ENCODE data around the gene FIS1.
"Not testable (repeated sequence)": the region's sequence is repeated elsewhere in the genome, so short reads cannot be mapped to it uniquely, and the experiment has no call there.

Gene FIS1

DNA sequence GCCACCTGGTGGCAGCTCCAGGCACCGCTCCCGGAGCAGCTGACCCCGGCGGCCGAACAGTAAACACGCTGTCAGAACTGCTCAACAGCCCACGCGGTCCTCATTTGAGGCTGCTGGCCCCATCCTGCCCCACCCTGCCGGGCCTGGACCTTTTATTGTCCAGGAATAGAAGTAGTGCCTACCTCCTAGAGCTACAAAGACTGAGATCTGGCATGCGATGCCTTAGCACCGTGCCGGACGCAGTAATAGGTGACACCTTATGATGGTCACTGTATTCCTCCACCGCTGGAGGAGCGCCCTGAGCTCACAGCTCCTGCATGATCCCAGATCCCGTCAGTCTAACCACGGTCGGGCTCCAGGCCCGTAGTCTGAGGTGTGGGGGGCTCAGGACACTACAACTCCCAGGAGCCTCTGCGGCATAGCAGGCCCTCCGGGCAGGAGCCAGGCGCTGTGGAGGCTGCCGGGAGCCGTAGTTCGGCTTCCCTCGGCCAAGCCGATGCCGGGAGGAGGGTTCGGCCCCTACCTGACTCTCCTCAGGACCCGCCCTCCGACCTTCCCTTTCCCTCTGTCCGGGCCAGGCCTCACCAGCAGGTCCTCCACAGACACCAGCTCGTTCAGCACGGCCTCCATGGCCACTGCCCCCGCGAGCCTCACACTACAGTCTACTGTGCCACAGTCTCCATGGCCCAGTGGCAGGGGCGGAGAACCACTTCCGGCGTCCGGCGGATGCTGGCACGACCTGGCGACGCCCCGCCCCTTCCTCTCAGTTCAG is at the start of gene FIS1:
FIS1 (minus strand) TSS at position 707 of the 772 bp plus-strand sequence; CDS start at position 630, 77 bp downstream.
- TF ChIP-seq, protein P1, sequence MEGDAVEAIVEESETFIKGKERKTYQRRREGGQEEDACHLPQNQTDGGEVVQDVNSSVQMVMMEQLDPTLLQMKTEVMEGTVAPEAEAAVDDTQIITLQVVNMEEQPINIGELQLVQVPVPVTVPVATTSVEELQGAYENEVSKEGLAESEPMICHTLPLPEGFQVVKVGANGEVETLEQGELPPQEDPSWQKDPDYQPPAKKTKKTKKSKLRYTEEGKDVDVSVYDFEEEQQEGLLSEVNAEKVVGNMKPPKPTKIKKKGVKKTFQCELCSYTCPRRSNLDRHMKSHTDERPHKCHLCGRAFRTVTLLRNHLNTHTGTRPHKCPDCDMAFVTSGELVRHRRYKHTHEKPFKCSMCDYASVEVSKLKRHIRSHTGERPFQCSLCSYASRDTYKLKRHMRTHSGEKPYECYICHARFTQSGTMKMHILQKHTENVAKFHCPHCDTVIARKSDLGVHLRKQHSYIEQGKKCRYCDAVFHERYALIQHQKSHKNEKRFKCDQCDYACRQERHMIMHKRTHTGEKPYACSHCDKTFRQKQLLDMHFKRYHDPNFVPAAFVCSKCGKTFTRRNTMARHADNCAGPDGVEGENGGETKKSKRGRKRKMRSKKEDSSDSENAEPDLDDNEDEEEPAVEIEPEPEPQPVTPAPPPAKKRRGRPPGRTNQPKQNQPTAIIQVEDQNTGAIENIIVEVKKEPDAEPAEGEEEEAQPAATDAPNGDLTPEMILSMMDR (IDR thresholded peaks at IDR 0.05) = peak; percentile 94 to 95
- H3K27ac ChIP-seq = peak within 1 kb of the TSS; percentile 96 to 99
- peak within 1 kb of the TSS; percentile 64 to 81 for H3K4me3 ChIP-seq
- peaks cover 11 to 25% (median 24%) of the 10 kb centered on the region in 3 donors for H3K36me3 ChIP-seq
- H3K27me3 ChIP-seq = no peaks in the 10 kb centered on the region
- H3K4me1 ChIP-seq = peaks cover 5 to 25% (median 20%) of the 10 kb centered on the region in 4 donors
- no peaks in the 10 kb centered on the region for H3K9me3 ChIP-seq
- intact Hi-C loops (cut with DNase I; ENCODE audit: low total_unique reads) = no loop called here
- peak; percentile 93 to 96 for DNase-seq

DNA sequence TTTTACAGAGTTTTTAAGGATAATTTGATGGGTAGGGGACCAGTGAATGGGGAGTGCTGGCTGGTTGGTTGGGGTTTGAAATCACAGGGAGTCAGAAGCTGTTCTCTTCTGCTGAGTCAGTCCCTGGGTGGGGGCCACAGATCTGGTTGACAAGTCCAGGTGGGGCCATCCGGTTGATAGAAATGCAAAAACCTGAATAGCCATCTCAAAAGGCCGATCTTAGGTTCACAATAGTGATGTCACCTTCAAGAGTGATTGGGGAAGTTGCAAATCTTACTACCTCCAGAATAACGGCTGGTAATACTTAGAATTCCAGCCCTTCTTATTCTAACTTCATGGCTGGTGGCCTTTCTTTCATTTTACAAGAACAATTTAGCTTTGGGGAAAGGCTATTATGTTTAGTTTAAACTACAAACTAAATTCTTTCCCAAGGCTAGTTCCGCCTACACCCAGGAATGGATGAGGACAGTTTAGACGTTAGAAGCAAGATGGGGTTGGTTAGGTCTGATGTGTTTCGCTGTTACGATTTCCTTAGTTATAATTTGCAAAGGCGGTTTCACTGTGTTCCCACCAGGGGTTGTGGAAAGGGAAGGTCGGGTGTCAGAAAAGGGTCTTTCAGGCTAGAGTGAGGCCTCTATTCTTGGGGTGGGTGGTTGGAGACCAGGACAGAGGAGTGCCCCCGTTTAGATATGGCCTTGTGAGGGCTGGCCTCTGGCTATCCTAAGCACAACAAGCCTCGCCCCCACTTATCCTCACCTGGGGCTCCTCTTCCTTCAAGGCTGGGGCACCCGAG is 49.4 kb upstream of the FIS1 start:
- Histone ChIP-seq H3K36me3 (no peaks in the 10 kb centered on the region), H3K9me3 (no peaks in the 10 kb centered on the region), H3K4me3 (no peak overlapping the region), H3K27me3 (peaks cover 0 to 95% of the 10 kb centered on the region in 2 donors), H3K4me1 (no peaks in the 10 kb centered on the region), H3K27ac (no peak overlapping the region)
- intact Hi-C loops (cut with DNase I; ENCODE audit: low total_unique reads) = no loop called here
- TF ChIP-seq, protein P1 (IDR thresholded peaks at IDR 0.05) = no peak
- no peak for DNase-seq

DNA sequence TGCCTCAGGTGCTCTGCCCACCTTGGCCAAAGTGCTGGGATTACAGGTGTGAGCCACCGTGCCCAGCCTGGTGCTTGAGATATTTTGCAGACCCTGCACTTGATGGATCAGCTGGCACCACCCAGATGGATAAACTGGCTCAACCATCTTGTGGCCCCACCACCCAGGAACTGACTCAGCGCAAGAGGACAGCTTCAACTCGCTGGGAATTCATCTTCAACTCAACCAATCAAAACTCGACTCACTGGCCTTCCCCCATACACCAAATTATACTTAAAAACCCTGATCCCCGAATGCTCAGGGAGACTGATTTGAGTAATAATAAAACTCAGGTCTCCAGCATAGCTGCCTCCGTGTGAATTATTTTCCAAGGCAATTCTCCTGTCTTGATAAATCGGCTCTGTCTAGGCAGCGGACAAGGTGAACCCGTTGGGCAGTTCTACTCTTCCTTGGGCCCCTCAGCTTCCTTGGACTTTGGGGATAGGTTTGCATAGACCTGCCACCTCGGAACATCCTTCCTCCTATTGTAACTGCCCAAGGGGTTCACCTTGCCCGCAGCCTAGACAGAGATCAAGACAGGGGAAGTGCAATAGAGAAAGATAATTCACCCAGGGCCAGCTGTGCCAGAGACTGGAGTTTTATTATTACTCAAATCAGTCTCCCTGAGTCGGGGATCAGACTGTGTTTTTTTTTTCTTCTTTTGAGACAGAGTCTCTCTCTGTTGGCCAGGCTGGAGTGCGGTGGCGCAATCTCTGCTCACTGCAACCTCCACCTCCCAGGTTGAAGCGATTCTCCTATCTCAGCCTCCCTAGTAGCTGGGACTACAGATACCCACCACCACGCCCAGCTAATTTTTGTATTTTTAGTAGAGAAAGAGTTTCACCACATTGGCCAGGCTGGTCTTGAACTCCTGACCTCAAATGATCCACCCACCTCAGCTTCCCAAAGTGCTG is 48.5 kb upstream of the FIS1 start:
- DNase-seq; H3K4me1 ChIP-seq; H3K4me3 ChIP-seq; intact Hi-C loops (cut with DNase I; ENCODE audit: low total_unique reads); H3K36me3 ChIP-seq; H3K9me3 ChIP-seq; H3K27ac ChIP-seq: not testable (repeated sequence)
- peaks cover 0 to 86% of the 10 kb centered on the region in 2 donors for H3K27me3 ChIP-seq

DNA sequence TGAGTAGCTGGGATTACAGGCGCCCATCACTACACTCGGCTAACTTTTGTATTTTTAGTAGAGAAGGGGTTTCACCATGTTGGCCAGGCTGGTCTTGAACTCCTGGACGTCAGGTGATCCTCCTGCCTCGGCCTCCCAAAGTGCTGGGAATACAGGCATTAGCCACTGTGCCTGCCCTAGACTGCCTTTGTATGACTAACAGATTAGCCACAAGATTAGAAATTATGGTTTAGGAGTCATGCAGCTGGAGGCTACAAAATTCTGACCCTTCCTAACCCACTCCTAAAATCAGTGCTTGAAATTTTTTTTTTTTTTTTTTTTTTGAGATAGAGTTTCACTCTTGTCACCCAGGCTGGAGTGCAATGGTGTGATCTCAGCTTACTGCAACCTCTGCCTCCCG is 47.7 kb upstream of the FIS1 start:
- H3K27ac ChIP-seq; H3K36me3 ChIP-seq; H3K4me1 ChIP-seq; intact Hi-C loops (cut with DNase I; ENCODE audit: low total_unique reads); H3K9me3 ChIP-seq; H3K4me3 ChIP-seq; DNase-seq: not testable (repeated sequence)
- peaks cover 0 to 78% of the 10 kb centered on the region in 2 donors for H3K27me3 ChIP-seq

DNA sequence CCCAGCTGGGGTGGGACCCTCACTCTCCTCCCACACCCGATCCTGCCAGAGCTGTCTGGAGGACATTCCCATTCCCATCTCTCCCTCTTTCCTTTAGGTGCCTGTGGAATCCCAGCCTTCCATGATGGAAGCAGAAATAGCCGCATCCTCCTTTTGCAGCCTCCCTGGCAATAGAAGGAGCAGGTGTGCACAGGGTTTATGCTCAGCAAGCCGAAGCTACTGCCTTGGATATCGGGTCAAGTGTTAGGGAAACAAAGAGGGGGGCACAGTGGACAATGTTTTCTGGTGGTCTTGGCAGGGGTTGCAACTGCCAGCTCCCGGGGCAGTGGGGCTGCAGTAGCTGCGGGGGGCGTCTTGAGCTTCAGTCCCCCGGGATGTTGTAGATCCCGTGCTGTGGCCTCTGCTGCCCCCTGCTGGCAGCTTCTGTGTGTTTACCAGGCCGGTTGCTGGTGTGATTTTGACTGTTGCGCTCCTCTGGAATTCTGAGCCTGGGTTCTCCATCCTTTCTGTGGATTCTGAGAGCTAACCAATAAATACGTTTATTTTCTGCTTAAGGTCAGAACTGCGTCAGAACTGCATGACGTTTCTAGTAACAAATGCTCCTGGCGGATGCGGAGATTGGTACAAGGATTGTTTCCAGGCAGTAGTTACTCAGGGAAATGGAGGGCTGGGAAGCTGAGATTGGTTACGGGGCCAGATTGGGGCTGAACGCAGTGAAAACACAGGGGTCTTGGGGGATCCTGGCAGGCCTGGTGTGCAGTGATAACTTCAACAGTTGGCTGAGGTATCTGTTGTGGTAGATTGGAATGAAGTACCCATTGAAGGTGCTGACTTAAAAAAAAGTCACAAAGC is 45.5 kb upstream of the FIS1 start:
- TF ChIP-seq, protein P1 (IDR thresholded peaks at IDR 0.05) = peak; percentile 55 to 69
- H3K27ac ChIP-seq; H3K9me3 ChIP-seq; H3K4me1 ChIP-seq; intact Hi-C loops (cut with DNase I; ENCODE audit: low total_unique reads); H3K36me3 ChIP-seq; H3K4me3 ChIP-seq: not testable (repeated sequence)
- DNase-seq = peak; percentile 47 to 69
- peaks cover 0 to 61% of the 10 kb centered on the region in 2 donors for H3K27me3 ChIP-seq

DNA sequence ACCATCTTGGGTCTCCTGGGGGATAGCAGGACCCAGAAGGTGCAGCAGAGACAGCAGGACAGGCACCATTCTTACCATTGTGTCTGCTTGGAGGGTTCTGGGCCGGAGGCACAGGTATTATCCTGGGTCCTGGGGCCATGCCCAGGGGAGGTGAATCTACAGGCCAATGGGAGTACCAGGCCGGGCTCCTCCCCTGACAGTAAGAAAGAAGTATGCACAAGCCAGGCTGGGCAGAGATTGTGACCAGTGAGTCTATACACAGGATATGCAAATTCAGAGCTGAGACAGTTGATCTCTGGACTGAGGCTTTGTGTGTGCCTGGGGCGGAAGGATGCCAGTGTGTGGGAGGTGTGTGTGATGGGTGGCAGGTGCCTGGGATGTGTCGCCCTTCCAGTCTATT is 44.8 kb upstream of the FIS1 start:
- DNase-seq, H3K4me1 ChIP-seq, H3K4me3 ChIP-seq, H3K27ac ChIP-seq, H3K36me3 ChIP-seq, H3K9me3 ChIP-seq: not testable (repeated sequence)
- intact Hi-C loops (cut with DNase I; ENCODE audit: low total_unique reads) = loop anchor here (10.0 kb wide), 1 partner anchor 145 kb away; no protein-coding TSS in a partner anchor
- peaks cover 0 to 55% of the 10 kb centered on the region in 2 donors for H3K27me3 ChIP-seq
